GM21717 (cell line): Measurements from ENCODE around the gene VWA1.
A peak's percentile ranks its signal among the peaks of the same experiment; 100 is the strongest.
"Not testable (repeated sequence)": the region's sequence is repeated elsewhere in the genome, so short reads cannot be mapped to it uniquely, and the experiment has no call there.

Experiments
- ATAC-seq: cut with Tn5 transposase; IDR thresholded peaks from one replicate; pipeline ENCODE4 v1.9.1; 2021; ENCODE audit warnings: mild to moderate bottlenecking, moderate library complexity; ENCODE audit not compliant: unreplicated experiment

The VWA1 gene

DNA sequence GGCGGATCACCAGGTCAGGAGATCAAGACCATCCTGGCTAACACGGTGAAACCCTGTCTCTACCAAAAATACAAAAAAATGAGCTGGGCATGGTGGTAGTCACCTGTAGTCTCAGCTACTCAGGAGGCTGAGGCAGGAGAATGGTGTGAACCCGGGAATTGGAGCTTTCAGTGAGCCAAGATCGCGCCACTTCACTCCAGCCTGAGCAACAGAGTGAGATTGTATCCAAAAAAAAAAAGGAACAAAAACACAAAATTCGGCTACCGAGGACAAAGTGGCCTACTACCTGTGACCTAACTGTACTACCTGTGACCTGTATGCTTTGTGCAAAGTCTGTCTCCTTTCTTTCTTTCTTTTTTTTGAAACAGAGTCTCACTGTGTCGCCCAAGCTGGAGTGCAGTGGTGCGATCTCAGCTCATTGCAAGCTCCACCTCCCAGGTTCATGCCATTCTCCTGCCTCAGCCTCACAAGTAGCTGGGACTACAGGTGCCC is 32.5 kb upstream of the VWA1 start:
- ATAC-seq = not testable (repeated sequence)

DNA sequence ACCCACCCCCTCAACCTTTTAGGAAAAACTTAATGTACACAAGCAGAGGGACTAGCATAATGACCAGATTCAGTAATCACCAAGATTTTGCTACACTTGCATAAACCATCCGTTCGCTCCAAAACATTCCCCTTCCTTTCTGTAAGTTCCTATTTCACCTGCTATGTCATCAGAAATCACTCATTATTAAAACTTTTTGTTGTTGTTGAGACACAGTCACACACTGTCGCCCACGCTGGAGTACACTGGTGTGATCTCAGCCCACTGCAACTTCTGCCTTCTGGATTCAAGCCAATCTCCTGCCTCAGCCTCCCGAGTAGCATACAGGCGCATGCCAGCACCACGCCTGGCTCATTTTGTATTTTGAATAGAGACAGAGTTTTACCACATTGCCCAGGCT is 31.8 kb upstream of the VWA1 start:
- no peak for ATAC-seq

DNA sequence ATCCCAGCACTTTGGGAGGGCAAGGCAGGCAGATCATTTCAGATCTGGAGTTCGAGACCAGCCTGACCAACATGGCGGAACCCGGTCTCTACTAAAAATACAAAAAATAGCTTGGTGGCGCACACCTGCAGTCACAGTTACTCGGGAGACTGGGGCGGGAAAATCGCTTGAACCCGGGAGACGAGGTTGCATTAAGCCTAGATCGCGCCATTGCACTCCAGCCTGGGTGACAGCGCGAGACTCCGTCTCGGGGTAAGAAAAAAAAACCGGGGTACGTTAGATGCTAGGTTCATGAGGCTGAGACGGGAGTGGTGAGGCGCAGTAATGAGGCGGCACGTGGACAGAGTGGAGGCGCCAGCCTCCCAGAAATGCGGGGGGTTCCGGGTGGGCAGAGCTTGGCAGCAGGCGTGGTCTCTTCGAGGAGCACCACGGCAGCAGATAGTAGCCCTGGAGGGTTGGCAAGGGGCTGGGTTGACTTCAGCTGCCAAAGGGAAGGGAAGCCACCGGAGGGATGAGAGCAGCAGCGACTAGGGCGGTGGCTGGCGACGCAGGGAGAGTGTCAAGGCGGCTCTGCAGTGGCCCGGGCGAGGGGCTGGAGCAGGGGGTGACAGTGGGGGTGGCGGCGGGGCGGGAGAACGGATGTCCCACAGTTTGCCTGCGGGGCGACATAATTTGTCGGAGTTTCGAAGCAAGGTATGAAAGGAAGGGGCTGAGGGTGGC is 29.2 kb upstream of the VWA1 start:
- no peak for ATAC-seq

DNA sequence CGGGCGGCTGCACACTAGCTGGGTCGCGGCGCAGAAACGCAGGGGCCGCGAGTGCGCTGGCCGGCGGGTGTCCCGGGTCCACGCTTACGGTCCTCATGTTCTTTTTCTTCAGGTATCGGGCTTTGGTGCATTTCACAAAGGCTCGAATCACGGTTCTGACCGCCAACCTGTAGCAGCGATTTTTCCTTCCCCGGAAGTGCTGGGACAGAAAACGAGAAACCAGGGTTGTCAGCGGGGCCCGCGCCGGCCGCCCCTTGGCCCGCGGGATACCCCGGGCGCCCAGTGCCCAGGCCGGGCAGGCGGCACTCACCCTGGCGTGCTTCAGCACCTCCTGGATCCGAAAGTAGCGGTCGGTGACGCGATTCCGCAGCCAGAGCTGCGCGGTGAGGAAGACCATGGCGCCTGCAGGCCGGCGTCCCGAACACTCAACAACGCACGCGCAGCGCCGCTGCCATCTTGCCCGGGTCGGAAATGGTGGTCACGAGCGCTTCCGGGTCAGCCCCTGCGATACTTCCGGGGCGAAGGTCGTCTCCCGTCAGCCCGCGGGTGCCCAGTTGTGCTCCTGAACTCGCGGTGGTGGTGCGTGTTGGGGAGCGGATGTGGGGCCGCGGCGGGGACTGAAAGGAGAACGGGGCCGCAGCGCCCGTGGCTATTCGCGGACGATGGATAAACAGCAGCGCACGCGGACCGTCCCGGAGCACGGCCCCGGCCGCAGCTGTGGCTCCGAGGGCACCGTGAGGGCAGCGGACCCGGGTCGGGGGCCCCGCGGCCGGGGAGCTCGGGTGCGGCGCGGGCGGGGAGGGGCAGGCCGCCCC is 28.5 kb upstream of the VWA1 start, which contains the start of gene MRPL20:
Gene MRPL20 (minus strand): TSS at position 473 of the 815 bp plus-strand sequence. CDS start 76 bp downstream, at position 397.
- ATAC-seq = peak; percentile 84

DNA sequence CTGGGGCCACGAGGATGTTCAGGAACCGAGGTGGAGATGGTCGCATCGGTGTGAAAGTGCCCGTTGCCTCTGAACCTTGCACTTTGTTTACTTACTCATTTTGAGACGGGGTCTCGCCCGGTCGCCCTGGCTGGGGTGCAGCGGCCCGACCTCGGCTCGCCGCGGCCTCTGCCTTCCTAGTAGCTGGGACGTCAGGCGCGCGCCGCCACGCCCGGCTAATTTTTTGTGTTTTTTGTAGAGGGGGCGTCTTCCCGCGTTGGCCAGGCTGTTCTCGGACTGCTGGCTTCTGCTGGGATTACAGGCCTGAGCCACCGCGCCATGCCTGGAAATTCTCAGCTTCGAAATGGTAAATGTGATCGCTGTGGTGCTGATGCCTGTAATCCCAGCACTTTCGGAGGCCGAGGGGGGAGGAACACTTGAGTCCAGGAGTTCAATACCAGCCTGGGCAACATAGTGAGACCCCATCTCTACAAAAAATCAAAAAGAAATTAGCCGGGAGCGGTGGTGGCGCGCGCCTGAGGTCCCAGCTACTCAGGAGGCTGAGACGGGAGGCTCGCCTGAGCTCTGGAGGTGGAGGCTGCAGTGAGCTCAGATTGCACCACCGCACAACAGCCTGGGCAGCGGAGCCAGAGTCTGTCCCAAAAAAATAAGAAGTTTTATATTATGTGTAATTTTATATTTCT is 27.7 kb upstream of the VWA1 start:
- ATAC-seq = peak; percentile 15

DNA sequence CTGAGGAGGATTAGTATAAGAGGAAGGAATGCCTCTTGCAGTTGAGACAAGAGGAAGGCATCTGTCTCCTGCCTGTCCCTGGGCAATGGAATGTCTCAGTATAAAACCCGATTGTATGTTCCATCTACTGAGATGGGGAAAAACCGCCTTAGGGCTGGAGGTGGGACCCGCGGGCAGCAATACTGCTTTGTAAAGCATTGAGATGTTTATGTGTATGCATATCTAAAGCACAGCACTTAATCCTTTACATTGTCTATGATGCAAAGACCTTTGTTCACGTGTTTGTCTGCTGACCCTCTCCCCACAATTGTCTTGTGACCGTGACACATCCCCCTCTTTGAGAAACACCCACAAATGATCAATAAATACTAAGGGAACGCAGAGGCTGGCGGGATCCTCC is 25.3 kb upstream of the VWA1 start:
- ATAC-seq = not testable (repeated sequence)

DNA sequence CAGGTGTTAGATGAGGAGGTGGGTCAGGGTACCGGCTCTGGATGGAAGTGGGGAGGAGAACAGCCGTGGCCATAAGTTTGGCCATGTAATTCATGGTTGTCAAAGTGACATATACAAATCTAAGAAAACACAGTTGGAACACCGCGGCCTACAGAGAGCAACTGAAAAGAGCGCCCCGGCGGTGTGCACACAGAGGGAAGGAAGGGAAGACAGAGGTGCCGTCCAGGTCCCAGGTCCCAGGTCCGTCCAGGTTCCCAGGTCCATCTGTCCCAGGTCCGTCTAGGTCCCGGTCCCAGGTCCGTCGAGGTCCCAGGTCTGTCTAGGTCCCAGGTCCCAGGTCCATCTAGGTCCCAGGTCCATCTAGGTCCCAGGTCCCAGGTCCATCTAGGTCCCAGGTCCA is 23.9 kb upstream of the VWA1 start:
- ATAC-seq = no peak

DNA sequence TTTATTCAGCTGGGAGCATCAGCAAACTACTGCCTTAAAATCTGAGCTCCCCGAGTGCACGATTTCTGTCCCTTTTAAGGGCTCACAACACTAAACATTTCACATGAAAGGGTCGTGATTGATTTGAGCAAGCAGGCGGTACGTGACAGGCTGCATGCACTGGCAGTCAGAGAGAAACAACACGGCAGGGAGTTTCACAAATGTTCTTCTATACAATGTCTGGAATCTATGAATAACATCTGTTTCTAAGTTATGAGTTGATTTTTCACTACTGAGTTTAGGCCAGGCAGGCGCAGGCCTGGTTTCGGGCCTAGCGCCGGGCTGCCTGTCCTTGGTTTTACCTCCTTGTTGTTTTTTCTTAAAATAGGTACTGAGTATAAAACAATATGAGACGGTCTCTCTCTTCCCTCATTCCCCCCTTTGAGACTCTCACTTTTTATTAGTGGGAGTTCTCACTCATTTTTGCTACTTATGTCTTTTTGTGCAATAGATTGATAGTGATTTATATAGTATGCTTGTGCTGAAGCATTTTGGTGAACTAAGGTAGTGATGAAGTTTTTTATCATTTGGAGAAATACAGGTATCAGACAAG is 23.1 kb upstream of the VWA1 start:
- ATAC-seq = not testable (repeated sequence)

DNA sequence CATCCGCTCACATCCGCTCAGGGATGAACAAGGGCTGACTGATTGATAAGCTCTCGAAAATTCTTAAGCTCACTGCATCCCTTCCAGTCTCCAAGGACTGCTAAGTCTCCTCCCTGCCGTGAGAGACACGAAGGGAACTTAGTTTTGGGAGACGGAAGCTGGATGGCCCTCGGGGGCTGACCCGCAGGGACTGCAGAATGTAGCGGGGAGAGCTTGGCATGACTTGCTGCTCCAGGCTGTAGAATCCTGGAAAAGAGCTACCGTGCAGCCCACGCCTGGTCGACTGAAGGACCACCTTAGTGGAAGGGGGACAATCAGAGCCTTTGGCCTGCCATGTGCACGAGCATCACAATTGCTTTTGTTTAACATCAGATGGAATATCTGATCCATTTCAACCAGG is 19.7 kb upstream of the VWA1 start:
- no peak for ATAC-seq

DNA sequence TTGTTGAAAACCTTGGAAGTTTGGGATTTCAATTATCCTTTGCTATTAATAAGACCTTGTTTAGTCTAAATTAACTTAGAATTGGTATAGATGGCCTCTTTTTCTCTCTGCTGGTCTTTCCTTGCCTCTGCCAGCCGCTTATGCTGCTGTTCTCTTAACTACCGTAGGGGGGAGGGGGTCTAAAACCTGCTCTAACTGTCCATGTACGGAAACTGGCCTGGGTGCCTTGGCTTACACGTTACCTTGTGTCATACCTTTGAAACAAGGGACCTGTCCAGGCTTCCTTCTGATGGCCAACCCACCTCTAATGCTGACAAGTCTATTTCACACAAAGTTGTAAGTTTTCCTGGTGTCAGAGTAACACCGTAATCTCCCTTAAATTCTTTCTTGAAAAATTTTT is 18.1 kb upstream of the VWA1 start:
- ATAC-seq = not testable (repeated sequence)

DNA sequence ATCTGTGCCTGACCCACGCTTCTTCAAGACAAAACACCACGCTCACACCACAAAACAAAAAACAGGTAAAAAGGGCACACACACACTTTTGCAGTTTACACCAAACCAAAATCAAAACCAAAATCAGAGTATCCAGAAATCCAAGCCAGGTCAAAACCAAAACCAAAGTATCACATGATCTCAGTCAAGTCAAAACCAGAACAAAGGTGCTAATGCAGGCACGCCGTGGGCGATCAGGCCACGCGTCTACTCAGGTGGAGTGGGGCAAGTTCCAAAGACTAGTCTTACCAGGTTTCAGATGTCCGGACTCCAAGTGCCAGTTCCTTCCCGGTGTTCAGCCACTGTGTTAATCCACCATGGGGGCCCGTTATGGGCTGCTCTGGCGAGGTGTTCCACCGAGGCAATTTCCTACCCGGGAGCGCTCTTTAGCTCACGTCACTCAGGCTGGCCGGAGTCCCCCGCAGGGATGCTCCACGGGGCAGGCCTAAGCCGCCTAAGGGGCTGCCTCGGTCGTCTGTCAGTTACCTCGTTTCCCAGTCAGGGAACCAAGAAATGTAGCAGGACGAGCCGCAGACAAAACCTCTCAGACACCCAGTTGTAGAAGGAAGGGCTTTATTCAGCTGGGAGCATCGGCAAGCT is 17.5 kb upstream of the VWA1 start:
- not testable (repeated sequence) for ATAC-seq

DNA sequence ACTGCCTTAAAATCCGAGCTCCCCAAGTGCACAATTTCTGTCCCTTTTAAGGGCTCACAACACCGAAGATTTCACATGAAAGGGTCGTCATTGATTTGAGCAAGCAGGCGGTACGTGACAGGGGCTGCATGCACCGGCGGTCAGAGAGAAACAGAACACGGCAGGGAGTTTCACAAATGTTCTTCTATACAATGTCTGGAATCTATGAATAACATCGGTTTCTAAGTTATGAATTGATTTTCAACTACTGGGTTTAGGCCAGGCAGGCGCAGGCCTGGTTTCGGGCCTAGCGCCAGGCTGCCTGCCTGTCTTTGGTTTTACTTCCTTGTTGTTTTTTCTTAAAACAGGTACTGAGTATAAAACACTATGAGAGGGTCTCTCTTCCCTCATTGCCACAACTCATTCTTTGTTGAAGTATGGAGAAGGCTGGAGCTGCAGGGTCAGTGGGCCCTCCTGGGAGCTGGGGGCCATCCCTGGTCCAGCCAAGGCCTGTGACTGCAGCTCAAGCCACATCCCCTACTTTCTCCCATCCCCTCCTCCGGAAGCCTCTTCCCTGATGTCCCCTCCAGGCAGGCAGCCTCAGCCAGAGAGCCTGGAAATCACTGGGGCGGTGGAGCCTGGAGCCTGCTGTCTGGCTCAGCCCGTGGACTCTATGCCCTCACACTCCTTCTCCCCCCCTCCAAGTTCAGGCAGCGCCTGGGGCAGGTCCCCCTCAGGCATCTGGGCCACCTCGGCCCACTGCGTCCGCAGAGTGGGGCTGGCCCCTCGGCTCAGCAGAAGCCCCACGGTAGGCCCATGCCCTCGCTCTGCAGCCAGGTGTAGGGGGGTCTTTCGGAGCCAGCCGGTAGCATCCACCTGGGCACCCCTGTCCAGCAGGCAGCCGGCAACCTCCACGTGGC is 16.8 kb upstream of the VWA1 start:
- ATAC-seq = no peak

DNA sequence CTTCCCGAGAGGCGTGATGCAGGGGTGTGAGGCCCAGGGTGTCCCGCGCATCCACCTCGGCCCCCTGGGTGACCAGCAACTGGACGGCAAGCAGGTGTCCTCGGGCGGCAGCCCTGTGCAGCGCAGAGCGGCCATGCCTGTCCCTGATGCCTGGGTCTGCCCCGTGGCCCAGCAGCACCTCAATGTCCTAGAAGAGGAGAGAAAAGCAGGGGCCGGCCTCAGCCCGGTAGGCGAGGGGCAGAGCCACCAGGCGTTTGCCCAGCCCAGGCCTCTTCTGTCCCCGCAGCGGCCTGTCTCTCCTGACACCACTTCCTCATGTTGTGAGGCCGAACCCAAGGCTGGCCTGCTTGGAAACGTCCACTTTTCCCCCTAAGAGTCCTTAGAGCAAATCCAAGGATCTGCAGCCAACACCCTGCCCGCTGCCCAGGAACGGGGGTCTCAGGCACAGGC is 16.1 kb upstream of the VWA1 start:
- ATAC-seq = no peak

DNA sequence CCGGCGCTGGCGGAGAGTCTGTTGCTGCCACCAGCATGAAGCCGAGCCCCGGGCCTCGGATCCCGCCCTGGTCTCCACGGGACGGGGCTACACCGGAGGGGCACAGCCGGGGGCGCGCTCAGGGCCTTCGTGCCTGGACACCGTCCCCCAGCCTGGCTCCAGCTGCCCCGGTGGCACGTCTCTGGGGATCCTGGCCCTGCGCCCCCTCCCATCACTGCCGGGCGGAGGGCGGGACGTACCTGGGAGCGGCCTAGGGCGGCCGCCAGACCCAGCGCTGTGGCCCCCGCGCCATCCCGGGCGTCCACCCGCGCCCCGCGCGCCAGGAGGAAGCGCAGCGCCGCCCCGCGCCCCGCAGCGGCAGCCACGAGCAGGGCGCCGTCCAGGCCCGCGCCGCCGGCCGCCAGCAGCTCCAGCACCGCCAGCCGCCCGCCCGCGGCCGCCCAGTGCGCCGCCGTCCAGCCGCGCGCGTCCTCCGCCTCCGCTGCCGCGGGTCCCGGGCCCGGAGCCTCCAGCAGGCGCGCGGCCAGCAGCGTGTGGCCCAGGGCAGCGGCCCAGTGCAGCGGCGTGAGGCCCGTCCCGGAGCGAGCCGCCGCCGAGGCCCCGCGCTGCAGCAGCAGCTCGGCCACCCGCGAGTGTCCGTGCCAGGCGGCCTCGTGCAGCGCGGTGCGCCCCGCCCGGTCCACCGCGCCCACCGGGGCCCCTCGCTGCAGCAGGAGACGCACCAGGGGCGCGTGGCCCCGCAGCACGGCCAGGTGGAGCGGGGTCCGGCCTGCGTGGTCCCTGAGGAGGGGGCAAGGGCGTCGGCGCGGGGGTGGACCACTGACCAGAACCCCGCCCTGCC is 15.5 kb upstream of the VWA1 start:
- no peak for ATAC-seq

DNA sequence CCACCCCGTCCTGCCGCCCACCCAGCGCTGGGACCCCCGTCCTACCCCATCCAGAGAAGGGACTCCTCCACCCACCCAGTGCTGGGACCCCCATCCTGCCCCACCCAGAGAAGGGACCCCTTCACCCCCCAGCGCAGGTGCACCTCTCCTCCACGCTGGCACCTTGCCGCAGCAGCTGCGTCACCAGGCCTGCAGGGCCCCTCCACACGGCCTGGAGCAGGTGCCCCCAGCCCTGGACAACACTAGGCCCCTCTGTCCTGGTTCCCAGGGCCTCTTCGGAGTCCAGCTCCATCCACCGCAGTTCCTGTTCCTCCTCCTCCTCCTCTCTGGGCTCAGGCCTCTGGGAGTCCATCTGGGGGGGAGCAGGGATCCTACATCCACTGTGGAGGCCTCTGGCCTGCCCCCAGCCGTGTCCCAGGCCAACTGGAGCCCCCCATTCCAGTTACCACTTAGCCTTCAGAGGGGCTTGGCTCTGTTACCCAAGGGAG is 14.8 kb upstream of the VWA1 start:
- ATAC-seq = no peak

DNA sequence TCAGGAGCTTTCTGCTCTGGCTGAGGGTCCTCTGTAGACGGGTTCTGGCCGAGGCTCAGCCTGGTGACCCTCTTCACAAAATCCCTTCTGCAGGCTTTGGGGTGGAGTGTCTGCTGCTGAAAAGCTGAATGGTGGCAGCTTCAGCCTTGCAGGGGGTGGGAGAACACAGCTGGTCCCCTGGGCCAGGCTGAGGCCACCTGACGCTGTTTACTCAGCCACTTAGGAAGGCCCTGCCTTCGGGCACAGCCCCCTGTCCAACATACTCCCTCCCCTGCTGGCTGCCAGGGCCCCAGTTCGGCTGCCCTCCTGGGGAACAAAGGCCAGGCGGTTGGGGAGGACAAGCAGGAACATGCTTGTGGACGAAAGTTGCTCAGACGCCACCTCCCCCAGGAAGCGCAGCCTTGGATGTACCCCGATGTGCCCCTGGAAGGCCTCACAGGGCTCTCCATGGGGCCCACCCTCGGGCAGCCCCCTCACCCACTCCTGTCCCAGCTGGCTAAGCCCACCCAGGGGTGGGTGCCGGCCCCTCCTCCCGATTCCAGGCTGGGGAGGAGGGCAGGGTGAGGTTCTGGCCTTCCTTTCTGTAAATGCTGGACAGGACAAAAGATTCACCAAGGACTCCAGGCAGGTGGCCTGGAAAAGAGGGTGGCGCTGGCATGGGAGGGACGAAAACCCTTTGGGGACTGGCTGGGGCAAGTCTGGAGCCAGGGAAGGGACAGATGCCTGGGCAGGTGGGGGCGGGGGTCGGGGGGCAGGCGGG is 14.2 kb upstream of the VWA1 start, which contains the start of gene ANKRD65:
Gene ANKRD65 (minus strand): TSS at position 130 of the 760 bp plus-strand sequence. CDS start 271 bp downstream, outside the sequence.
- ATAC-seq = no peak

DNA sequence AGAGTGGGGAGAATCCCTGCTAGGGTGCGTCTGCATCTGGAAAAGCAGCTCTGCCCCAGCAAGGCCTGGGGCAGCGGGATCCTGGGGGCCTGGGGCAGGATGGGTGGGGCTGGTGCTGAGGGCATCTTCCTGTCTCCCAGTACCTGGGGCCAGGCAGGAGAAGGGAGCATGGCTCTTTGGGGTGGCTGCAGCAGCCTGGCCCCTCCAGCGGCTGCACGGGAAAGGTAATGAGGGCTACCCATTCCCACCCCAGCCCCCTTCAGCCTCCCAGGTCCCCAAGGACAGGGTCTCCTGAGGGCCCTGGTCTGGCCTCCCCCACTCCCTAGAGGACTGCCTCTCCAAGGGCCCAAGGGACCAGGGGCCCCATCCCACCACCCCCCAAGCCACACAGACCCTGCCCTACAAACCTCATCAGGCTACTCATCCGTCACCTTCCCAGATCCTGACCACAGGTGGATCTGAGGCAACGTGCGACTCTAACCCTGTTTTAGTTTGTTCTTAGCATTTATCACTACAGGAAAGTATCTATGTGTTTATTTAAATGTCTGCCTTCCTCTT is 13.5 kb upstream of the VWA1 start:
- no peak for ATAC-seq
